Measurements from ENCODE around the gene GBE1.

DNA sequence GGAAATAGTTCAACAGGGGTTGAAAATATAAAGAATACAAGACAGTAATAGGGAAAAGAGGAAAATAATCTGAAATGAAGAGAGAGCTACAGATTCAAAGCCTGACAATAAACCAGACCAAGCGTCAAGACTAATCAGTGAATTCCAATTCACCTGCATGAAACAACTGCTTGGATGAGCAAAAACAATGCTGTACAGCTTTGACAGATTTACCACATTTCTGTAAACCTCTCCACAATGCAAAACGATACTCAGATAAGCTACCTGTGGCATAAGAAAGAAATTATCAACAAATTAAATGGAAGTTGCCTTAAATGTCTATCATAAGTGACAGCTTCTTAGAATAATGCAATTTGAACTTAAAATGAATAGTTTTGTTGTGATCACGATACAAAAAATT, 65.4 kb downstream of the GBE1 start:
- TF ChIP-seq, protein P1, sequence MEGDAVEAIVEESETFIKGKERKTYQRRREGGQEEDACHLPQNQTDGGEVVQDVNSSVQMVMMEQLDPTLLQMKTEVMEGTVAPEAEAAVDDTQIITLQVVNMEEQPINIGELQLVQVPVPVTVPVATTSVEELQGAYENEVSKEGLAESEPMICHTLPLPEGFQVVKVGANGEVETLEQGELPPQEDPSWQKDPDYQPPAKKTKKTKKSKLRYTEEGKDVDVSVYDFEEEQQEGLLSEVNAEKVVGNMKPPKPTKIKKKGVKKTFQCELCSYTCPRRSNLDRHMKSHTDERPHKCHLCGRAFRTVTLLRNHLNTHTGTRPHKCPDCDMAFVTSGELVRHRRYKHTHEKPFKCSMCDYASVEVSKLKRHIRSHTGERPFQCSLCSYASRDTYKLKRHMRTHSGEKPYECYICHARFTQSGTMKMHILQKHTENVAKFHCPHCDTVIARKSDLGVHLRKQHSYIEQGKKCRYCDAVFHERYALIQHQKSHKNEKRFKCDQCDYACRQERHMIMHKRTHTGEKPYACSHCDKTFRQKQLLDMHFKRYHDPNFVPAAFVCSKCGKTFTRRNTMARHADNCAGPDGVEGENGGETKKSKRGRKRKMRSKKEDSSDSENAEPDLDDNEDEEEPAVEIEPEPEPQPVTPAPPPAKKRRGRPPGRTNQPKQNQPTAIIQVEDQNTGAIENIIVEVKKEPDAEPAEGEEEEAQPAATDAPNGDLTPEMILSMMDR (IDR thresholded peaks at IDR 0.05) = no peak
- no peak for TF ChIP-seq POLR2A (IDR thresholded peaks at IDR 0.05)

All from adrenal gland (tissue), 5 donors.